ENCODE measurements around the gene PDCD6IP.

DNA sequence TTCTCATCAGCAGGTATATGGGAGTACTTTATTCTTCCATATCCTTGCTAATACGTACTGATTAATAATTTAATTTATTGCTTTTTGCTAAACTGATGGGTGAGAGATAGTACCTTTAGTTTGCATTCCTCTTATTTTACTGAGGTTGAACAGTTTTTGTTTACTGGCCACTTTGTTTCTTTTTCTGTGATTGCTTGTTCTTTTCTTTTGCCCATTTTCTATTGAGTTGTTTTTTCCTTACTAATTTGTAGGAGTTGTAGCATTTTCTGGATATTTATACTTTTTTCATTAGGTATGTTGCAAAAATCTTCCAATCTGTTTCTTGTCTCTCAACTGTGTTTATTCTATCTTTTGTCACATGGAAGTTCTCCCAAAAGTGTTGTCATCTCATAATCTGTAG lies 4.8 kb downstream of the PDCD6IP start:
- TF ChIP-seq, protein P1, sequence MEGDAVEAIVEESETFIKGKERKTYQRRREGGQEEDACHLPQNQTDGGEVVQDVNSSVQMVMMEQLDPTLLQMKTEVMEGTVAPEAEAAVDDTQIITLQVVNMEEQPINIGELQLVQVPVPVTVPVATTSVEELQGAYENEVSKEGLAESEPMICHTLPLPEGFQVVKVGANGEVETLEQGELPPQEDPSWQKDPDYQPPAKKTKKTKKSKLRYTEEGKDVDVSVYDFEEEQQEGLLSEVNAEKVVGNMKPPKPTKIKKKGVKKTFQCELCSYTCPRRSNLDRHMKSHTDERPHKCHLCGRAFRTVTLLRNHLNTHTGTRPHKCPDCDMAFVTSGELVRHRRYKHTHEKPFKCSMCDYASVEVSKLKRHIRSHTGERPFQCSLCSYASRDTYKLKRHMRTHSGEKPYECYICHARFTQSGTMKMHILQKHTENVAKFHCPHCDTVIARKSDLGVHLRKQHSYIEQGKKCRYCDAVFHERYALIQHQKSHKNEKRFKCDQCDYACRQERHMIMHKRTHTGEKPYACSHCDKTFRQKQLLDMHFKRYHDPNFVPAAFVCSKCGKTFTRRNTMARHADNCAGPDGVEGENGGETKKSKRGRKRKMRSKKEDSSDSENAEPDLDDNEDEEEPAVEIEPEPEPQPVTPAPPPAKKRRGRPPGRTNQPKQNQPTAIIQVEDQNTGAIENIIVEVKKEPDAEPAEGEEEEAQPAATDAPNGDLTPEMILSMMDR (IDR thresholded peaks at IDR 0.05), result no peak
- no peak for TF ChIP-seq POLR2A (IDR thresholded peaks at IDR 0.05)

Data from body of pancreas (tissue), 4 donors.